Heart left ventricle (tissue), 13 donors: Measurements from ENCODE around the gene CLNK.

Experiments
- CTCF ChIP-seq, 12 donors: fragments of 200-600 bp; sonication (generic) in 4 of 12; IDR thresholded peaks; one replicate each; pipeline versions ENCODE4 v1.5.0 to v1.8.0; 2018 to 2022; ENCODE audit warnings: antibody characterized with exemption in 12 of 12, mild to moderate bottlenecking in 5 of 12
- POLR2A ChIP-seq, 2 donors: fragments of 450-650 bp; IDR thresholded peaks; one replicate each; pipeline ENCODE4 v1.6.1; 2017; ENCODE audit warnings: antibody characterized with exemption in 2 of 2, mild to moderate bottlenecking in 2 of 2, moderate library complexity in 2 of 2
- donor health status: ischemic (EF 13 %, LVEDD 7.1; RV severe dilation, severe dysfunction).
- donor health status: DM: no; HTN: yes; CAD: no.
- donor health status: DM: no; HTN: no; CAD: no.
- donor health status: ischemic (EF 25% LVEDD 6.9; RV normal size, moderate dysfunction).
- donor health status: ischemic (EF 25% LVEDD 5.7; RV mildly dilated, moderate dysfunction).
- donor health status: ischemic (EF 35%, LVEDD 5.7; RV mildly dilated, moderate dysfunction).
- donor health status: nonischemic (EF 11% LVEDD 7.7; RV severe dilation, severe dysfunction).
- donor health status: DM: yes; HTN: yes; CAD: no.
- donor health status: PGD.
- donor health status: ischemic (EF 29% LVEDD 5.4; RV normal size, mild dysfunction).
- donor health status: nonischemic (EF 23%, LVEDD 6.1; RV moderate dilation, normal function).

GRCh38 chr4:10629394-10629793, 55.2 kb downstream of the CLNK start:
- TF ChIP-seq CTCF (IDR thresholded peaks at IDR 0.05) (no peak), POLR2A (IDR thresholded peaks at IDR 0.05) (no peak)
